Karpas-422 (cell line): Measurements from ENCODE around the gene TP53BP2. TPM values are rescaled to one million over a fixed set of nuclear protein-coding genes. Genes with fewer than 3 reads are reported as not detected.

Experiments used
- DNase-seq: peaks from one replicate; pipeline ENCODE4 v3.0.0-alpha.2; 2015
- H2AFZ ChIP-seq: fragments of 200-600 bp; sonication (generic); 2 replicates; pipeline ENCODE4 v1.6.1; 2014; ENCODE audit warnings: antibody characterized with exemption, low read length, mixed read lengths
- H3K27ac ChIP-seq: fragments of 200-600 bp; sonication (generic); 2 replicates; pipeline ENCODE4 v1.5.1; 2014; ENCODE audit warnings: mild to moderate bottlenecking, low read length, moderate library complexity
- H3K27me3 ChIP-seq: fragments of 200-600 bp; sonication (generic); 2 replicates; pipeline ENCODE4 v1.6.1; 2014; ENCODE audit warnings: low read length, mixed read lengths
- H3K36me3 ChIP-seq: fragments of 200-600 bp; sonication (generic); 2 replicates; pipeline ENCODE4 v1.6.1; 2014; ENCODE audit warnings: low read length, mixed read lengths; ENCODE audit not compliant: insufficient read depth
- H3K4me1 ChIP-seq: fragments of 200-600 bp; sonication (generic); 2 replicates; pipeline ENCODE4 v1.6.1; 2014; ENCODE audit warnings: mild to moderate bottlenecking, low read length, mixed read lengths
- H3K4me2 ChIP-seq: fragments of 200-600 bp; sonication (generic); 2 replicates; pipeline ENCODE4 v1.6.1; 2014; ENCODE audit warnings: low read length, low read depth, mild to moderate bottlenecking; ENCODE audit not compliant: poor library complexity, severe bottlenecking
- H3K4me3 ChIP-seq: fragments of 200-600 bp; sonication (generic); 2 replicates; pipeline ENCODE4 v1.5.1; 2014; ENCODE audit warnings: mild to moderate bottlenecking, antibody characterized with exemption, low read length, mixed read lengths
- H3K79me2 ChIP-seq: fragments of 200-600 bp; sonication (generic); 2 replicates; pipeline ENCODE4 v1.6.1; 2014; ENCODE audit warnings: mild to moderate bottlenecking, low read length, mixed read lengths
- H3K9ac ChIP-seq: fragments of 200-600 bp; sonication (generic); 2 replicates; pipeline ENCODE4 v1.6.0; 2014; ENCODE audit warnings: low read length
- H3K9me2 ChIP-seq: fragments of 200-600 bp; sonication (generic), shearing (Covaris generic); replicated peaks from 2 replicates; pipeline ENCODE4 v1.6.0; 2014; ENCODE audit warnings: mild to moderate bottlenecking, low read length, moderate library complexity; ENCODE audit not compliant: insufficient read depth
- H3K9me3 ChIP-seq: fragments of 300-700, 200-600 bp; sonication (generic); 2 replicates; pipeline ENCODE4 v1.6.1; 2014; ENCODE audit warnings: low read length, mixed read lengths
- H4K20me1 ChIP-seq: fragments of 200-600 bp; sonication (generic); 2 replicates; pipeline ENCODE4 v1.6.1; 2014; ENCODE audit warnings: mild to moderate bottlenecking, antibody characterized with exemption, low read length, low read depth; ENCODE audit not compliant: insufficient read depth
- total RNA-seq: library from RNA; depleted of rRNA; stranded (reverse); fragments of >200 nt; shearing (Covaris generic); gene quantifications from 2 replicates; pipeline ENCODE4 v1.2.3, GENCODE V29; 2014; ENCODE audit warnings: low replicate concordance

Gene TP53BP2
- total RNA-seq, 1 experiment from 2014 or later = 1.5 TPM

- no peaks in the 10 kb centered on the region for H3K27me3 ChIP-seq
- no peak for DNase-seq
- no peak overlapping the region for H3K4me3 ChIP-seq
- no peaks in the 10 kb centered on the region for H3K36me3 ChIP-seq
- H3K79me2 ChIP-seq = no peaks in the 10 kb centered on the region
- no peak overlapping the region for H3K4me2 ChIP-seq
- H3K27ac ChIP-seq = no peak overlapping the region
- H3K9ac ChIP-seq = no peak overlapping the region
- H3K9me2 ChIP-seq = no peaks in the 10 kb centered on the region
- H4K20me1 ChIP-seq = no peaks in the 10 kb centered on the region
- no peaks in the 10 kb centered on the region for H3K4me1 ChIP-seq
- no peak overlapping the region for H2AFZ ChIP-seq
- H3K9me3 ChIP-seq = no peaks in the 10 kb centered on the region
Observed at GRCh38 chr1:223864084-223864483, 18.3 kb upstream of the TP53BP2 start.

GRCh38 chr1:223861904-223862303 lies 16.2 kb upstream of the TP53BP2 start:
- no peaks in the 10 kb centered on the region for H3K9me2 ChIP-seq

GRCh38 chr1:223860051-223860622 lies 14.4 kb upstream of the TP53BP2 start:
- no peaks in the 10 kb centered on the region for H3K79me2 ChIP-seq
- H3K27ac ChIP-seq = no peak overlapping the region
- no peak overlapping the region for H3K4me3 ChIP-seq
- H3K9me3 ChIP-seq = no peaks in the 10 kb centered on the region
- no peak overlapping the region for H2AFZ ChIP-seq
- H3K9me2 ChIP-seq = no peaks in the 10 kb centered on the region
- no peaks in the 10 kb centered on the region for H3K27me3 ChIP-seq
- H3K36me3 ChIP-seq = no peaks in the 10 kb centered on the region
- no peak for DNase-seq
- no peak overlapping the region for H3K4me2 ChIP-seq
- H3K9ac ChIP-seq = no peak overlapping the region
- H4K20me1 ChIP-seq = no peaks in the 10 kb centered on the region
- H3K4me1 ChIP-seq = no peaks in the 10 kb centered on the region

More at GRCh38 chr1:223861904-223862303, 16.2 kb upstream of the TP53BP2 start:
- H3K4me1 ChIP-seq = no peaks in the 10 kb centered on the region
- no peak overlapping the region for H3K4me3 ChIP-seq
- H3K27ac ChIP-seq = no peak overlapping the region
- no peaks in the 10 kb centered on the region for H3K9me3 ChIP-seq
- no peaks in the 10 kb centered on the region for H3K27me3 ChIP-seq
- DNase-seq = no peak
- H3K36me3 ChIP-seq = no peaks in the 10 kb centered on the region
- H4K20me1 ChIP-seq = no peaks in the 10 kb centered on the region
- no peak overlapping the region for H3K4me2 ChIP-seq
- no peak overlapping the region for H2AFZ ChIP-seq
- H3K79me2 ChIP-seq = no peaks in the 10 kb centered on the region
- no peak overlapping the region for H3K9ac ChIP-seq

DNA sequence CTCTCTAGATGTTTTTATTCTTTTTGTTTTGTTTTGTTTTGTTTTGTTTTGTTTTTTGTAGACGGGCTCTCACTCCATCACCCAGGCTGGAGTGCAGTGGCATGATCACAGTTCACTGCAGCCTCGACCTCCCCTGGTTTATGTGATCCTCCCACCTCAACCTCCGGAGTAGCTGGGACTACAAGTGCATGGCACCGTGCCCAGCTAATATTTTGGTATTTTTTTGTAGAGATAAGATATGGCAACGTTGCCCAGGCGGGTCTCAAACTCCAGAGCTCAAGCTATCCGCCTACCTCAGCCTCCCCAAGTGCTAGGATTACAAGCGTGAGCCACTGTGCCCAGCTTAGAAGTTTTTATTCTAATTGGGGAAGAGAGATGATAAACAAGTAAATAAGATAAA lies 13.3 kb upstream of the TP53BP2 start:
- no peaks in the 10 kb centered on the region for H3K9me2 ChIP-seq
- no peaks in the 10 kb centered on the region for H3K79me2 ChIP-seq
- H3K36me3 ChIP-seq = no peaks in the 10 kb centered on the region
- H3K27me3 ChIP-seq = no peaks in the 10 kb centered on the region
- no peaks in the 10 kb centered on the region for H4K20me1 ChIP-seq
- no peak overlapping the region for H3K27ac ChIP-seq
- H3K4me1 ChIP-seq = no peaks in the 10 kb centered on the region
- H3K9me3 ChIP-seq = no peaks in the 10 kb centered on the region
- no peak overlapping the region for H3K4me3 ChIP-seq
- no peak overlapping the region for H3K4me2 ChIP-seq
- no peak overlapping the region for H3K9ac ChIP-seq
- no peak for DNase-seq
- no peak overlapping the region for H2AFZ ChIP-seq

DNA sequence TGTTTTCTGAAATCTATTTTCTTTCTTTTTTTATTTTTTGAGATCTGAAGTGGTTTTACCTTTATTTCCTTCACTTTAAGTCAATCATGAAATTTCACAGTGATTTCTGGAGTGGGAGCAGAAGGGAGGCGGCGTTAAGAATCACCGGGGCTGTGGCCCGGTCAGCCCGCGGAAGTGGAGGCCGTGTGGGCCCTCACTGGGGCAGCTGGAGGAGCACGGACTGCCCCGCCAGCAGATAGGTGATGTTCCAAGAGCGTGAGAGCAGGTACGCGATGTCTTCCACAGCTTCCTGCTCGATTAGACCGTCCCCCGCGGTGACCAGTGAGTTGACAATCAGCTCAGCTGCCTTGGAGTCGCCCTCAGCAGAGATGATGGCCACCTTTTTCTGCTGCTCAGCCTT lies 10.6 kb upstream of the TP53BP2 start:
- H3K27me3 ChIP-seq = no peaks in the 10 kb centered on the region
- H4K20me1 ChIP-seq = no peaks in the 10 kb centered on the region
- H3K4me2 ChIP-seq = no peak overlapping the region
- no peak for DNase-seq
- no peaks in the 10 kb centered on the region for H3K4me1 ChIP-seq
- no peak overlapping the region for H3K27ac ChIP-seq
- no peaks in the 10 kb centered on the region for H3K79me2 ChIP-seq
- no peaks in the 10 kb centered on the region for H3K36me3 ChIP-seq
- H3K4me3 ChIP-seq = no peak overlapping the region
- no peaks in the 10 kb centered on the region for H3K9me2 ChIP-seq
- H3K9ac ChIP-seq = no peak overlapping the region
- no peaks in the 10 kb centered on the region for H3K9me3 ChIP-seq
- no peak overlapping the region for H2AFZ ChIP-seq

DNA sequence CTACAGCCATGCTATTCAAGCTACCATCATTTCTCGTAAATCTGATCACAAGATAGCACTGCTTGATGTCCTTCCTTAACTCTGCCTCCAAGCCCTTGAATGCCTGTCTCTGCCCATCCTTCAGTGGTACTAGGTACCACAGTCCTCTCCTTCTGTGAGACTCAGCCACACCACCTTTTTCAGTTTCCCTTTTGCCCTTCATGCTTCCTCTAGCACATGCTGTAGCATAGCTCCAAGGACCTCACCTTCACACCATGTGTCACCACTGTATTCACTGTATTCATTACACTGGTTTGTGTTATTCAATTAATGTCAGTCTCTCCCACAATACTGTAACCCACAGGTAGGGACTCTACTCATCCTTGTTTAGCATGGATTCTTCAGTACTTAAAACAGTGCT lies 8.0 kb upstream of the TP53BP2 start:
- Histone ChIP-seq H3K79me2 (no peaks in the 10 kb centered on the region), H2AFZ (no peak overlapping the region), H3K9ac (no peak overlapping the region), H3K4me1 (no peaks in the 10 kb centered on the region), H3K4me3 (no peak overlapping the region), H3K27ac (no peak overlapping the region), H3K4me2 (no peak overlapping the region), H3K9me3 (no peaks in the 10 kb centered on the region), H4K20me1 (no peaks in the 10 kb centered on the region), H3K27me3 (no peaks in the 10 kb centered on the region), H3K36me3 (no peaks in the 10 kb centered on the region), H3K9me2 (no peaks in the 10 kb centered on the region; the same call in 1 of the 2 replicates)
- DNase-seq = no peak

DNA sequence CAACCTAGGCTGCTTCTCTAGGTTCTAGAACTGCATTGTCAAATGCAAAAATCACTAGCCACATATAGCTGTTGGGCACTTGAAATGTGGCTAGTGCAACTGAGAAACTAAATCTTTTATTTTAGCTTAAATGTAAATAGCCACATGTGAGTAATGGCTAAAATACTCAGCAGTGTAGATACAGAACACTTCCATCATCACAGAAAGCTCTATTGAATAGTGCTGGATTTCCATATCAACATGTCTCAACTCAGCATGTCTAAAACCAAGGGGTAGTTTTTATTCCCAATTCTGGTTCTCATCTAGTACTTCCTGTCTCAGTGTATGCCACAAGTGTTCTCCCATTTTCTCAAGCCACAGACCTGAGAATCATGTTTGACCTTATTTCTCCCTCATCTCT lies 7.5 kb upstream of the TP53BP2 start:
- Histone ChIP-seq H3K4me3 (no peak overlapping the region), H3K79me2 (no peaks in the 10 kb centered on the region), H3K27me3 (no peaks in the 10 kb centered on the region), H3K36me3 (no peaks in the 10 kb centered on the region), H3K4me2 (no peak overlapping the region), H4K20me1 (no peaks in the 10 kb centered on the region), H3K4me1 (no peaks in the 10 kb centered on the region), H3K9me3 (no peaks in the 10 kb centered on the region), H3K27ac (no peak overlapping the region), H3K9me2 (no peaks in the 10 kb centered on the region; the same call in 1 of the 2 replicates), H3K9ac (no peak overlapping the region), H2AFZ (no peak overlapping the region)
- no peak for DNase-seq

DNA sequence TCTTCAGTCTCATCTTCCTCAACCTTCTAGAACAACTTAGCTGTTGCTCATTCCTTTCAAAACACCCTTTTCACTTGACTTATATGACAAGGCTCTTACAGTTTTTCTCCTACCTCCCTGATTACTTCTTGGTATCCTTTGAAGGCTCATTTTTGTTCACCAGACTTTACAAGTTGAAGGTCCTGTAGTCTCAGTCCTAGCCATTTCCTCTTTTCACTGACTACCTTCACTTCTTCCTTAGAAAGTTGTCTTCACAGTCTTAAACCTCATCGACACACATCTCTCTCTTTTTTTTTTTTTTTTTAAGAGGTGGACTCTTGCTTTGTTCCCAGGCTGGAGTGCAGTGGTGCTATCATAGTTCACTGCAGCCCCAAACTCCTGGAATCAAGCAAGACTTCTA lies 6.6 kb upstream of the TP53BP2 start:
- no peak overlapping the region for H2AFZ ChIP-seq
- H3K4me3 ChIP-seq = no peak overlapping the region
- H3K9me2 ChIP-seq = no peaks in the 10 kb centered on the region; the same call in 1 of the 2 replicates
- H3K4me1 ChIP-seq = no peaks in the 10 kb centered on the region
- no peaks in the 10 kb centered on the region for H3K9me3 ChIP-seq
- H4K20me1 ChIP-seq = no peaks in the 10 kb centered on the region
- H3K4me2 ChIP-seq = no peak overlapping the region
- H3K27me3 ChIP-seq = no peaks in the 10 kb centered on the region
- no peak overlapping the region for H3K9ac ChIP-seq
- H3K79me2 ChIP-seq = no peaks in the 10 kb centered on the region
- no peak for DNase-seq
- H3K36me3 ChIP-seq = no peaks in the 10 kb centered on the region
- H3K27ac ChIP-seq = no peak overlapping the region
